ENCODE measurements around the gene CUX1.
"Not testable (repeated sequence)": the region's sequence is repeated elsewhere in the genome, so short reads cannot be mapped to it uniquely, and the experiment has no call there.

Gene CUX1

DNA sequence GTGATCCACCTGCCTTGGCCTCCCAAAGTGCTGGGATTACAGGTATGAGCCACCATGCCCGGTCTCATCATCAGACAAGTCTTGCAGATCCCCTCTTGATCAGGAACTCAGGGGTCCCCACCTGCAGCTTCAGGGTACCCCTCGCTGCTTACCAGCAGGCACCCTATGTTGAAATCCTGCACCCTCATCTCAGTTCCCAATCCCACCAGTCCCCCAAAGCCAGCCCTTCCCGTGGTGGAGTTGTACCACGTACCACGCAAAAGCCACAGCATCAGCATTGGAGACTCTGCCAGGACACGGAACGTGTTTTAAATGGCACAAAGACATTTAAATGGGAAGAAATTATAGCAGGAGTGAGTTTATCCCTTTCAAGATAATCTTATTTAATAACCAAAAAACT is 202.0 kb downstream of the CUX1 start:
- DNase-seq: no peak

DNA sequence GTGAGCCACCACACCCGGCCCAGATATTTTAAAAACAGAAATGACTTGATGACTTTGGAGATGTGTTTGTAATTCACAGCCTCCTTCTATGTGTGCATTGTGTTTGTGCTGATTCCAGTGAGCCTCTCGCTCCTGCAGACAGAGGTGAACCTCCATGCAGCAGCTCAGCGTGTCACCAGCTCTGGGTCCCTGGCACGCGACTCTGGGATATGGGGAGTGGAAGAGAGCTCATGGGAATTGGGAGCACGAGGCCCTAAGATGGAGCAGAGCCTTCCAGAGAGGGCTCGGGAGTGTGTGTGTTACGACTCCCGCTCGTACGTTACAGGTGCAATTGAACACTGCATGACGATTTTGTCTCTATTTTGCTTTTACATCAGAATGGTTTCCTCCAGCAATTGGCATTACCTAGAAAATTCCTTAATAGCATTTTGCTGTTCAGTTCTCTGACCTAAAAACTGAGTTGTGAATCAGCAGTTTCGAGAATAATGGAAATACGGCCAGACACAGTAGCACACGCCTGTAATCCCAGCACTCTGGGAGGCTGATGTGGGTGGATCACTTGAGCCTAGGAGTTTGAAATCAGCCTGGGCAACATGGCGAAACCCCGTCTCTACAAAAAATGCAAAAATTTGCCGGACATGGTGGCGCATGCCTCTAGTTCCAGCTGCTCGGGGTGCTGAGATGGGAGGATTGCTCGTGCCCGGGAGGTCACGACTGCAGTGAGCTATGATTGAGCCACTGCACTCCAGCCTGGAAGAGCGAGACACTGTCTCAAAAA is 204.6 kb downstream of the CUX1 start:
- DNase-seq: no peak

GRCh38 chr7:102024005-102024768 is 206.8 kb downstream of the CUX1 start:
- no peak for DNase-seq

DNA sequence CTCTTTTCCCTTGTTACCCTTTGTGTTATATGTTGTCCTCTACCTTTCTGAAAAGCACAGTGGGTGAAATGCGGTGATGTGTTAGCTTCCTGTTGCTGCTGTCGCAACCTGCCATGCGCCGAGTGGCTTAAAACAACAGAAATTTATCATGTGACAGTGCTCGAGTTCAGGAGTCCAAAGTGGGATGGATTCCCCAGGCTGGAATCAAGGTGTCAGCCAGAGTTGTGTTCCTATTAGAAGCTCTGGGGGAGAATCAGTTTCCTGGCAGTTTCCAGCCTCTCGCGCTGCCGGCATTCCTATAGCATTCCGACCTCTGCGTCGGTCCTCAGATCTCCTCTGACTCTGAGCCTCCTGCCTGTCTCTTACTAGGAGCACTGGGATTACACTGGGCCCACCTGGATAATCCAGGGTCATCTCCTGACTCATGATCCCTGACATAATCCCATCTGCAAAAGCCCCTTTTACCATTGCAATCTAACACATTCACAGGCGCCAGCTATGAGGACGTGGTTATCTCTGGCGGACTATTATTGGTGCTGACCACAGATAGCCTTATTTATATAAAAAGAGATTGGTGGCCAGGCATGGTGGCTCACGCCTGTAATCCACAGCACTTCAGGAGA is 207.5 kb downstream of the CUX1 start:
- DNase-seq: no peak

- not testable (repeated sequence) for DNase-seq
Observed at GRCh38 chr7:102025777-102026176, 208.4 kb downstream of the CUX1 start.

GRCh38 chr7:102028206-102028826 is 210.9 kb downstream of the CUX1 start:
- peak; percentile 59 for DNase-seq

DNA sequence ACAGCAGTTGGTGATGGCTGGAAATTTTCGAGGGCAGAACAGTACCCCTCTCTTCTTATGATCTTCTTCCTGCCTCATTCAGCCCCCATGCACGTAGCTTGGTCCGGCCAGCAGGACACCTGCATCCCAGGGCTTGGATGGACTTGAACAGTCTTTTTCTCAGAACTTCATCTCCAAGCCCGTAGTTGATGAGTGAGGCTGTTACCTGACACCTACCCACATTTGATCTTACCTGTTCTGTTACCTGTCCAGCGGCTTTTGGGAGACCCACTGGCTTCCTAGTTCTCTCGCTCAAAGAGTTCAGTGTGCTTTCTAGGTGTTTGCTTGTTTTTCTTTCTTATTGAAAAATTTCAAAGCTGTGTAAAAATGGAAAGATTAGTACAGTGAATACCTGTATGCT is 212.2 kb downstream of the CUX1 start:
- DNase-seq: no peak

DNA sequence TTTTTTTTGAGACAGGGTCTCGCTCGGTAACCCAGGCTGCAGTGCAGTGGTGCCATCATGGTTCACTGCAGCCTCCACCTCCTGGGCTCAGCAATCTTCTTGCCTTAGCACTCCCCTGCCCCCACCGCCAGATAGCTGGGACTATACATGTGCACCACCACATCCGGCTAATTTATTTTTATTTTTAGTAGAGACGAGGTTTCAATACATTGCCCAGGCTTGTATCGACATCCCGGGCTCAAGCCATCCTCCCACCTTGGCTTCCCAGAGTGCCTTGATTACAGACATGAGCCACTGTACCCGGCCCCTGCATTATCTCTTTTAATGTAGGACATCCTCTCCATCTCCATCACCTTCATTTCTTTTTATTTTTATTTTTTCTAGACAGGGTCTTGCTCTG is 213.3 kb downstream of the CUX1 start:
- no peak for DNase-seq

GRCh38 chr7:102036958-102037357 is 219.5 kb downstream of the CUX1 start:
- no peak for DNase-seq

DNA sequence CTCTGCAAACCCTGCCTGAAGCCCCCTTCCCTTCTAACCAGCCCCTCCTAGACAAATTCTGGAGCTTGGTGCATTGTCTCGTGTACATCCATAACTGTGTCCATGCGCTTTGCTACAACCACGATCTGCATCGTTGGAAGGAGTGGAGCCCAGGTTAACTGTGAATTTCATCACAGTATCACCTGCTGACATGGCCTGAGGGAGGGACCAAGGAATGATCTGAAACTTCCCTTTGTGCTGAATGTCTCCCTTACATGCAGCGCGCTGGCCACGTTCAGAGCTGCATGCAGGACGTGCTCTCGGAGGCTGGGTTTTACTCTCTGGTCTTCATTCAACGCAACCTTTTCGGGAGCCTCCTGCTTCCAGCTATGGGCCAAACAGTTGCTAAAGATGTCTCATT is 222.3 kb downstream of the CUX1 start:
- DNase-seq: no peak

- DNase-seq: no peak
Observed at GRCh38 chr7:102040569-102040968, 223.1 kb downstream of the CUX1 start.

- DNase-seq: no peak
Observed at GRCh38 chr7:102042016-102042656, 224.7 kb downstream of the CUX1 start.

DNA sequence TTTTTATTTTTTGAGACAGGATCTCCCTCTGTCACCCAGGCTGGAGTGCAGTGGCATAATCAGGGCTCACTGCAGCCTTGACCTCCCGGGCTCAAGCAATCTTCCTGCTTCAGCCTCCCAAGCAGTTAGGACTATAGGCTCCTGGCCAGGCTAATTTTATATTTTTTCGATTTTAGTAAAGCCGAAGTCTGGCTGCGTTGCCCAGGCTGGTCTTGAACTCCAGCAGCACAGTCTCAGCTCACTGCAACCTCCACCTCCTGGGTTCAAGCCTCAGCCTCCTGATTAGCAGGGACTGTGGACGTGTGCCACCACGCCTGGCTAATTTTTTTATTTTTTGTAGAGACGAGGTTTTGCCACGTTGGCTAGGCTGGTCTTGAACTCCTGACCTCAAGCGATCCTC is 225.4 kb downstream of the CUX1 start:
- not testable (repeated sequence) for DNase-seq

DNA sequence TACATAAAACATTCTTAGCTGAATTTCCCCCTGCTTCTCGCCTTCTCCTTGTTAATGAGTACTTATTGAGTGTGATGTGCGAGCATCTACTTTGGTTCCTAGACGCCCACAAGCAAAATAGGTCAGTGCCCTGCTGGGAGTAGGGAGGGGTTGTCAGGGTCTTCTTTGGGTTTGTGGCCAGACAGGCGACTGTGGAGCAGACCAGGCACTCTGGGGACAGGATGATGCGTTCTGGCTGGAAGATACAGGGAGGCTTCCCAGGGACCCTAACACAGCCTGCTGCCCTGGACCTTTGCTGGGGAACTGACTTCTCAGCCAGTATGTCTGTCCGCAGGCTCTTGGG is 227.2 kb downstream of the CUX1 start:
- no peak for DNase-seq

DNA sequence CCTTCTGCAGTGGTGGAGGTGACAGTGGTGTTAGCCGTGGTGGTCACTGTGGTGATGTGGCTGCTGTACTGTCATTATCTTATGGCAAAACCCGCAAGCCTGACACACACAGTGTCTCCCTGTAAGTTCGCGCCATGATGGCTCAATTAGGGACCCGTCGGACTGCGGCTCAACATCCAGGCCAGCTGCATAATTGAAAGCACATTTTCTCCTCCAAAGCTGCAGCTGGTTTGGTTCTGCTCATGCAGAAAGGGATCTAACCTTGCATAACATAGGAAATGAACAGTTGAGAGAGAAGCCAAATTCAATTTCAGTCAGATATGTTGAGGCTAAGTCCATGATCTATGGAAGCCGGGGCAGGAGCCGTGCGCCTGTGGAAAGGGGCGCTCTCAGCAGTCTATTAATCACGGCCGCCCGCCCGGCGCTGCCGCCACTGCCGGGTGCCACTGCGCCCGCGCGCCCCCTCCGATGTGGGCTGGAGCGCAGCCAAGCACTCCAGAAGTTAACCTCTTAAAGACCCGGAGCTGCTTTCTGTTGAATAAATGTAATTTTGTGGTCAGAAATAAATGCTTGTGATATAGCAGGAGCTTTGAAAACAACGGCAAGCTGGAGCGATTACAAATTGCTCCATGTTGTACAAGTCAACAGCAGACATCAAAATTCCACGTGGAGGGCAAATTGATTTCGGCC is 227.7 kb downstream of the CUX1 start:
- peak; percentile 65 for DNase-seq

DNA sequence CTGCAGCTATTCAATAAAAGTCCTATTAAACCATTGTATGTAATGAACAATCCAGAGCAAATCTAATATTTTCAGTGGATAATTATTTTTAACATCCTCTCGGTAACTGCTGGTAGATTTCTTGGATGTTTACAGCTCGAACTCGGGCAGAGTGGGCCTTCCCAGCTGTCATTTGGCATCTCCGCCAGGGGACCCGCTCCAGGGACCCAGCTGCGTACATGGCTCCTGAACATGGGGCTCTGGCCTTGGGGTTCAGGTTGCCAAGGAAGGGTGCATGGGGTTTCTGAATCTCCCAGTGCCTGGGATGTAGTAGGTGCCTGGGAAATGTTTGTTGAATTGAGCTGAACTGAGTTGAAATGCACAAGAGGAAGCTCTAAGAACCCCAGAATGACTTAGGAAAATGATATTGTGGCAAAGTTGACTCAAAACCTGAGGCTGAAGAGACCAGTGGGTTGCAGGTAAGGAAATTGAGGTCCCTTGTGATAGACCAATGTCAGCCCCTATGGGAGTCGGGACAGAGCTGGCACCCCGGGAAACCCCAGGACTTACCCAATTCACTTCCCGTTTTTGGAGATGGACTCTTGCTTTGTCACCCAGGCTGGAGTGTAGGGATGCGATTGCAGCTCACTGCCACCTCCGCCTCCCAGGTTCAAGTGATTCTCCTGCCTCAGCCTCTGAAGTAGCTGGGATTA is 228.4 kb downstream of the CUX1 start:
- DNase-seq: no peak

GRCh38 chr7:102046373-102047117 is 229.1 kb downstream of the CUX1 start:
- no peak for DNase-seq

DNA sequence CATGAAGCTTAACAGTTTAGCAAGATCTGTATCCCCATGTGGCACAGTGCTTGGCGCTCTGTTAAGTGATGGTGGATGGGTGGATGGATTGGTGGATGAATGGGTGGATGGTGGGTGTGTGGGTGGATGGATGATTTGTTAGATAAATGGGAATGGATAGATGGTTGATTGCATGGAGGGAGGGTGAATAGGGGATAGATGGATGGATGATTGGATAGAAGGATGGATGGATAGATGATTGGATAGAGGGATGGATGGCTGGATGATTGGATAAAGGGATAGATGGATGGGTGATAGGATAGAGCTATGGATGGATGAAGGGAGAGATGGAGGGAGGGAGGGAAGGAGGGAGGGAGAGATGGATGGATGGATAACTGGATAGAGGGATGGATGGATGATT is 229.7 kb downstream of the CUX1 start:
- DNase-seq: no peak

DNA sequence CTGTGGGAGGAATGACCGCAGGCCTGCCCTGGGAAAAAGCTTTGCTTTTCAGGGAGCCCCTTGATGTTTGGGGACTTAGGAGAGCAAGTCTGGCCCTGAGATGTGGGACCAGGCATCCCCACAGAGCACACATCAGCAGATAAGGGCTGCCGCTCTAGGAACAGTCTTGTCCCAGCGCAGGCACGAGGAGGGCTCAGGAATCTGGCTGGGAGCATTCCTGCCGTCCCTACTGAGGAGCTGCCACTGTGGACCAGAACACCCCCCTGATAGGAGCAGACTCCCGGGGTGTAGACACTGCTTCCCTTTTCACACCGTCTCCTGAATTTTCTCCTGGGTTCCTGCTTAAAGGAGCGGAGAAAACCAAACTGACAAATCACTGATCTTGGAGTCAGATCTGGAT is 232.3 kb downstream of the CUX1 start:
- no peak for DNase-seq

DNA sequence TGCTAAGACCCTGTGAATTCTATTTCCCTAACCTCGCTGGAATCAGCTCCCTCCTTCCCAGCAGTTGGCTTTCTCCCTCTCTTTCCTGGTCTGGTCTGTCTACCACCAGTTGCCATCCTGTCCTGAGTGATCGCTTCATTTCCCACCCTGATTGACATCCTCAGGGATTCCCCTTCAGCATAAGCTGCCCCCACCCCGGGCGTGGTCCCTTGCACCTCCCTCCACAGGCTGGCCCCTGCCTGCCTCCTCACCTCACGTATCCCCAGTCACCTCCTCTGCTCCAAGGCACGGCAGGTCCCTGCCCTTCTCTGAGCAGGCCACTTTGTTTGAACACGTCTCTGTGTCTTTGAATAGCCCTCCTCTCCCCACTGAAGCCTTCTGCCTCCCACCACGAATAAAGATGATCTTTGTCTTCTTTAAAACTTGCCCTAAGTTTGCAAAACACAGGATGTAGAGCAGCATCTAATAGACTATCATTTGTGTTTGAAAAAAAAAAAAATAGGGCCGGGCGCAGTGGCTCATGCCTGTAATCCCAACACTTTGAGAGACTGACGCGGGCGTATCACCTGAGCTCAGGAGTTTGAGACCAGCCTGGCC is 233.5 kb downstream of the CUX1 start:
- DNase-seq: no peak

DNA sequence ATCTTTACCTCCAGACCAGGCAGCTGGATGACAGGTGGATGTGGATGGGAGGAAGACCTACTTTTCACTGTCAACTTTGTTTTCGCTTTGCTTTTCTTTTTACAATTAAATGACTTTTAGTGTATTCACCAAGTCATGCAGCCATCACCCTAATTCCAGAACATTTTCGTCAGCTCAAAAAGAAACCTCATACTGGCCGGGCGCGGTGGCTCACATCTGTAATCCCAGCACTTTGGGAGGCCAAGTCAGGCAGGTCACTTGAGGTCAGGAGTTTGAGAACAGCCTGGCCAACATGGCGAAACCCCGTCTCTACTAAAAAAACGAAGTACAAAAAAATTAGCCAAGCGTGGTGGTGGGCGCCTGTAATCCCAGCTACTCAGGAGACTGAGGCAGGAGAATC is 234.3 kb downstream of the CUX1 start:
- not testable (repeated sequence) for DNase-seq
